HG03095 (cell line): ENCODE data around the gene NAPSA.

Experiments
- ATAC-seq: cut with Tn5 transposase; IDR thresholded peaks from one replicate; pipeline ENCODE4 v1.9.1; 2021; ENCODE audit warnings: moderate library complexity; ENCODE audit not compliant: unreplicated experiment

NAPSA gene

GRCh38 chr19:50384685-50385535 lies 19.5 kb upstream of the NAPSA start:
- no peak for ATAC-seq

- peak; percentile 52 for ATAC-seq
Observed at GRCh38 chr19:50383852-50384684, 18.6 kb upstream of the NAPSA start, which contains the start of gene POLD1. Gene POLD1 (plus strand): TSS chr19:50384347. CDS start chr19:50398852, 14,505 bp downstream.

- ATAC-seq, result no peak
Observed at GRCh38 chr19:50383001-50383851, 17.8 kb upstream of the NAPSA start.

GRCh38 chr19:50381881-50382729 lies 16.7 kb upstream of the NAPSA start:
- ATAC-seq, result no peak

GRCh38 chr19:50380751-50381151 lies 15.3 kb upstream of the NAPSA start:
- no peak for ATAC-seq

- no peak for ATAC-seq
Observed at GRCh38 chr19:50380137-50380536, 14.7 kb upstream of the NAPSA start.

- ATAC-seq, result no peak
Observed at GRCh38 chr19:50379602-50380001, 14.2 kb upstream of the NAPSA start.

GRCh38 chr19:50378863-50379236 lies 13.4 kb upstream of the NAPSA start:
- no peak for ATAC-seq

GRCh38 chr19:50378169-50378862 lies 12.9 kb upstream of the NAPSA start:
- ATAC-seq, result no peak

GRCh38 chr19:50377517-50377916 lies 12.1 kb upstream of the NAPSA start:
- ATAC-seq, result no peak

GRCh38 chr19:50377051-50377461 lies 11.6 kb upstream of the NAPSA start:
- ATAC-seq, result no peak

- ATAC-seq, result peak; percentile 71
Observed at GRCh38 chr19:50376166-50377050, 11.0 kb upstream of the NAPSA start, which contains the start of gene NR1H2. Gene NR1H2 (plus strand): TSS chr19:50376457. CDS start chr19:50377606, 1,149 bp downstream.

- ATAC-seq, result no peak
Observed at GRCh38 chr19:50371914-50372475, 6.6 kb upstream of the NAPSA start.

- peak; percentile 45 for ATAC-seq
Observed at GRCh38 chr19:50368649-50369570, 3.5 kb upstream of the NAPSA start.

GRCh38 chr19:50362656-50363424 lies 2.6 kb downstream of the NAPSA start:
- ATAC-seq, result no peak

GRCh38 chr19:50362030-50362412 lies 3.4 kb downstream of the NAPSA start:
- no peak for ATAC-seq
